Measurements from ENCODE around the gene ZNF560. TPM values are rescaled to one million over a fixed set of nuclear protein-coding genes. Genes with fewer than 3 reads are reported as not detected.

Gene ZNF560
- total RNA-seq, 1 experiment from 2014 or later = 2.7 TPM

DNA sequence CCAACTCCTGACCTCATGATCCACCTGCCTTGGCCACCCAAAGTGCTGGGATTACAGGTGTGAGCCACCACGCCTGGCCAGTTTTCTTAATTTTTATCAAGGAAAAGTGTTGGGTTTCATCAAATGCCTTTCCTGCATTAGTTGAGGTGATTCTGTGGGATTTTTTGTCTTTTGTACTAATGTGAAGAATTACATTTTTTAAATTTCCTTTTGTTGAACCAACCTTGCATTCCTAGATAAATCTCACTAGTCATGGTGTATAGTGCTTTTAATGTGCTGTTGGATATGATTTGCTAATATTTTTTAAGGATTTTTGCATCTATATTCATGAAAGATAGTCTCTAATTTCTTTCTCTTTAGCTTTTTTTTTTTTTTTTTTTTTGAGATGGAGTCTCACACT, 2.4 kb upstream of the ZNF560 start:
- ChIA-PET CTCF (no interaction called here), POLR2A (ENCODE audit: unreplicated experiment) (no interaction called here)
- BruUV-seq (replicated peaks) = no TSS peak
- Histone ChIP-seq H3K9me2 (ENCODE audit: insufficient read depth) (no peaks in the 10 kb centered on the region), H3K4me3 (no peak overlapping the region), H3K4me2 (no peak overlapping the region), H4K20me1 (ENCODE audit: insufficient read depth) (no peaks in the 10 kb centered on the region), H3K4me1 (replicated peaks; ENCODE audit: insufficient read depth) (no peaks in the 10 kb centered on the region), H3K79me2 (ENCODE audit: low read depth) (no peaks in the 10 kb centered on the region), H3K27me3 (ENCODE audit: insufficient read depth, low read depth) (no peaks in the 10 kb centered on the region; the same call in 1 of the 2 replicates), H3K27ac (no peak overlapping the region), H3K9me3 (ENCODE audit: insufficient read depth, low read depth) (peaks cover 26% of the 10 kb centered on the region), H2AFZ (no peak overlapping the region), H3K36me3 (ENCODE audit: low read depth) (no peaks in the 10 kb centered on the region), H3F3A (ENCODE audit: insufficient read depth, low read depth) (peaks cover 4% of the 10 kb centered on the region; the same call in 1 of the 2 replicates)
- intact Hi-C loops (cut with micrococcal nuclease; ENCODE audit: unreplicated experiment) = no loop called here
- TF ChIP-seq, protein P1, sequence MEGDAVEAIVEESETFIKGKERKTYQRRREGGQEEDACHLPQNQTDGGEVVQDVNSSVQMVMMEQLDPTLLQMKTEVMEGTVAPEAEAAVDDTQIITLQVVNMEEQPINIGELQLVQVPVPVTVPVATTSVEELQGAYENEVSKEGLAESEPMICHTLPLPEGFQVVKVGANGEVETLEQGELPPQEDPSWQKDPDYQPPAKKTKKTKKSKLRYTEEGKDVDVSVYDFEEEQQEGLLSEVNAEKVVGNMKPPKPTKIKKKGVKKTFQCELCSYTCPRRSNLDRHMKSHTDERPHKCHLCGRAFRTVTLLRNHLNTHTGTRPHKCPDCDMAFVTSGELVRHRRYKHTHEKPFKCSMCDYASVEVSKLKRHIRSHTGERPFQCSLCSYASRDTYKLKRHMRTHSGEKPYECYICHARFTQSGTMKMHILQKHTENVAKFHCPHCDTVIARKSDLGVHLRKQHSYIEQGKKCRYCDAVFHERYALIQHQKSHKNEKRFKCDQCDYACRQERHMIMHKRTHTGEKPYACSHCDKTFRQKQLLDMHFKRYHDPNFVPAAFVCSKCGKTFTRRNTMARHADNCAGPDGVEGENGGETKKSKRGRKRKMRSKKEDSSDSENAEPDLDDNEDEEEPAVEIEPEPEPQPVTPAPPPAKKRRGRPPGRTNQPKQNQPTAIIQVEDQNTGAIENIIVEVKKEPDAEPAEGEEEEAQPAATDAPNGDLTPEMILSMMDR (conservative IDR thresholded peaks at IDR 0.05) = no peak
- no peak for TF ChIP-seq EZH2 (IDR thresholded peaks at IDR 0.05; ENCODE audit: low read depth)
- DNase-seq = no peak

DNA sequence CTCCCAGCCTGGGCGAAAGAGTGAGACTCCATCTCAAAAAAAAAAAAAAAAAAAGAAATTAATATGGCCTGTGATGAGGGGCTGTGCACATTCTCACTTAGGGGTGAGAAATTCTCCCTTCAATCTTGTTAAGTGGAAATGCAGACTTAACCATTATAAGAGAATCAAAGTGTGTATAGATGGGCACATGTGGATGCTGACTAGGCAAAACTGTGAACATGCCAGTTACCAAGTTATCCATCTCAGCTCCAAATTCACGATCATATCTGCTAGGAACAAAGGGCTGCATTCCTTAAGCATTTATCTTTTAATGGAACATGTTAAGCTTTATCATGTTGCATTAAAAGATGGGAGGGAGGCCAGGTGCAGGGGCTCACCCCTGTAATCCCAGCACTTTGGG, 4.3 kb downstream of the ZNF560 start:
- Histone ChIP-seq H3K9me3 (ENCODE audit: insufficient read depth, low read depth) (peaks cover 26% of the 10 kb centered on the region), H3K36me3 (ENCODE audit: low read depth) (no peaks in the 10 kb centered on the region), H3K27me3 (ENCODE audit: insufficient read depth, low read depth) (no peaks in the 10 kb centered on the region), H3K4me2 (no peak overlapping the region), H3K27ac (no peak overlapping the region), H2AFZ (no peak overlapping the region), H3K9me2 (ENCODE audit: insufficient read depth) (no peaks in the 10 kb centered on the region), H4K20me1 (ENCODE audit: insufficient read depth) (no peaks in the 10 kb centered on the region), H3K79me2 (ENCODE audit: low read depth) (no peaks in the 10 kb centered on the region), H3K4me3 (no peak overlapping the region), H3K4me1 (replicated peaks; ENCODE audit: insufficient read depth) (no peaks in the 10 kb centered on the region), H3F3A (ENCODE audit: insufficient read depth, low read depth) (peaks cover 4% of the 10 kb centered on the region; the same call in 1 of the 2 replicates)
- TF ChIP-seq, protein P1 (conservative IDR thresholded peaks at IDR 0.05) = no peak
- CTCF ChIA-PET = no interaction called here
- intact Hi-C loops (cut with micrococcal nuclease; ENCODE audit: unreplicated experiment) = no loop called here
- no TSS peak for BruUV-seq (replicated peaks)
- POLR2A ChIA-PET (ENCODE audit: unreplicated experiment) = no interaction called here
- DNase-seq = no peak

DNA sequence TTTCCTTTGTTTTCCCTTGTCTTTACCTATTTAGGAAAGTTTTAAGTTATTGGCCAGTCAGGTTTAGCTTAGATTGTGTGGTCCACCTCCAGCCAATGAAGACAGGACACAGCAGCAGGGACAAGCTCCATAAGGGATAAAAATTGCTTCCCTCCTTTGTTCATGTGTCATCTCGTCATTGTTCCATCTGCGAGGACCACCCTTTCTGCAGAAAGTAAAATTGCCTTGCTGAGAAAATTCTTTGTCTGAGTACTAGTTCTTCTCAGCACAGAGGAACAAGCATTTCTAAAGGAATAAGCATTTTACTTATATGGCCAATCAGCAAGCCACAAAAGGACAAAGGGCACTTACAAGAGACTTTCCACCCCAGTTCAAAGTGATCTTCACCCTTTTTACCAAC, 11.4 kb downstream of the ZNF560 start:
- Histone ChIP-seq H3K27me3 (ENCODE audit: insufficient read depth, low read depth) (no peaks in the 10 kb centered on the region), H3K27ac (no peak overlapping the region), H2AFZ (no peak overlapping the region), H3K4me1 (replicated peaks; ENCODE audit: insufficient read depth) (no peaks in the 10 kb centered on the region), H4K20me1 (ENCODE audit: insufficient read depth) (no peaks in the 10 kb centered on the region), H3K36me3 (ENCODE audit: low read depth) (no peaks in the 10 kb centered on the region; the same call in 1 of the 2 replicates), H3K9me2 (ENCODE audit: insufficient read depth) (no peaks in the 10 kb centered on the region), H3K4me3 (no peak overlapping the region), H3K9me3 (ENCODE audit: insufficient read depth, low read depth) (peaks cover 36% of the 10 kb centered on the region), H3F3A (ENCODE audit: insufficient read depth, low read depth) (no peaks in the 10 kb centered on the region), H3K4me2 (no peak overlapping the region), H3K79me2 (ENCODE audit: low read depth) (no peaks in the 10 kb centered on the region)
- ChIA-PET CTCF (no interaction called here), POLR2A (ENCODE audit: unreplicated experiment) (no interaction called here)
- TF ChIP-seq, protein P1 (conservative IDR thresholded peaks at IDR 0.05) = no peak
- TF ChIP-seq EZH2 (IDR thresholded peaks at IDR 0.05; ENCODE audit: low read depth) = no peak
- intact Hi-C loops (cut with micrococcal nuclease; ENCODE audit: unreplicated experiment) = no loop called here
- DNase-seq = no peak
- BruUV-seq (replicated peaks) = no TSS peak

All from PC-9 (cell line).